HepG2 (cell line): ENCODE data around the gene PLAC9. TPM values are rescaled to one million over a fixed set of nuclear protein-coding genes. Genes with fewer than 3 reads are reported as not detected.

ENCODE experiments used
- ATAC-seq: fragments of 200-7000 bp; cut with Tn5 transposase; 3 replicates; pipeline ENCODE4 v1.9.1; 2020; ENCODE audit warnings: mild to moderate bottlenecking, moderate library complexity
- BruUV-seq: library from RNA; stranded (reverse); fragments of 400-500 nt; replicated peaks from 2 replicates; lab custom pipeline; 2021; lab: Mats Ljungman, UMichigan
- CTCF ChIA-PET: fragments of 300-600 bp; formaldehyde crosslinking; extraction: SDS; loops from one replicate; lab custom pipeline; 2021; ENCODE audit warnings: low total read pairs, inconsistent platforms, low intra/inter-chr PET ratio; lab: Yijun Ruan, JAX
- POLR2A ChIA-PET: fragments of 350-600 bp; sonication (Branson Sonifier 250); formaldehyde crosslinking; loops from one replicate; lab custom pipeline; 2020; ENCODE audit warnings: antibody characterized with exemption, inconsistent platforms; lab: Yijun Ruan, JAX
- DNase-seq: peaks from one replicate; pipeline ENCODE4 v3.0.0-alpha.2; 2015; ENCODE audit warnings: low spot score
- FAIRE-seq: peaks from 3 replicates; lab custom pipeline; 2011; peaks lifted over from hg19 to GRCh38; lab: Jason Lieb, UNC
- H2AFZ ChIP-seq: one replicate; pipeline ENCODE4 v1.6.1; 2011; ENCODE audit warnings: low read length, inconsistent platforms
- H3K27ac ChIP-seq: fragments of 300-600 bp; 3 replicates; pipeline ENCODE4 v1.8.0; 2011; ENCODE audit warnings: mixed run types, mild to moderate bottlenecking, mixed read lengths, low read length, inconsistent platforms; ENCODE audit not compliant: insufficient read depth; ENCODE audit errors: extremely low read length
- H3K27me3 ChIP-seq, 2 experiments: fragments of 200-600 bp in 1 of 2; 2 replicates in 1 of 2; 3 replicates in 1 of 2; pipeline versions ENCODE4 v1.6.0 to v1.8.0; 2011; ENCODE audit warnings: low read length in 2 of 2, mild to moderate bottlenecking in 2 of 2, moderate library complexity in 2 of 2, inconsistent platforms in 1 of 2; ENCODE audit not compliant: insufficient read depth in 2 of 2, control insufficient read depth in 1 of 2
- H3K36me3 ChIP-seq, 2 experiments: fragments of 200-600 bp in 1 of 2; replicated peaks in 1 of 2; 2 replicates in 1 of 2; 3 replicates in 1 of 2; pipeline versions ENCODE4 v1.5.1 to v1.8.0; 2011; ENCODE audit warnings: low read length in 2 of 2, inconsistent platforms in 1 of 2; ENCODE audit not compliant: insufficient read depth in 2 of 2, control insufficient read depth in 1 of 2
- H3K4me1 ChIP-seq: 2 replicates; pipeline ENCODE4 v1.5.1; 2012; ENCODE audit warnings: low read length, inconsistent platforms; ENCODE audit not compliant: insufficient read depth
- H3K4me2 ChIP-seq: 2 replicates; pipeline ENCODE4 v1.6.0; 2011; ENCODE audit warnings: low read depth, low read length, inconsistent platforms
- H3K4me3 ChIP-seq, 3 experiments: fragments of 200-600 bp in 1 of 3; sonication (generic), shearing (Covaris generic) in 1 of 3; replicated peaks in 1 of 3; 2 replicates each; pipeline ENCODE4 v1.5.1; 2011 to 2016; ENCODE audit warnings: low read length in 3 of 3, inconsistent platforms in 2 of 3, low read depth in 2 of 3, mild to moderate bottlenecking in 2 of 3, control low read depth in 1 of 3, mixed read lengths in 1 of 3; ENCODE audit not compliant: insufficient read depth in 1 of 3
- H3K79me2 ChIP-seq: one replicate; pipeline ENCODE4 v1.6.1; 2011; ENCODE audit warnings: low read length, inconsistent platforms; ENCODE audit not compliant: insufficient read depth
- H3K9ac ChIP-seq: 2 replicates; pipeline ENCODE4 v1.6.0; 2011; ENCODE audit warnings: mild to moderate bottlenecking, low read depth, low read length, inconsistent platforms; ENCODE audit not compliant: insufficient read depth
- H3K9me3 ChIP-seq: 2 replicates; pipeline ENCODE4 v1.5.1; 2012; ENCODE audit warnings: mild to moderate bottlenecking, low read length
- H4K20me1 ChIP-seq: 2 replicates; pipeline ENCODE4 v1.6.0; 2011; ENCODE audit warnings: inconsistent platforms, mild to moderate bottlenecking, low read length, moderate library complexity; ENCODE audit not compliant: insufficient read depth
- DNMT3B ChIP-seq: conservative IDR thresholded peaks from 2 replicates; pipeline ENCODE4 v1.6.1; 2016; ENCODE audit warnings: missing biosample characterization, control low read depth
- HHEX ChIP-seq: IDR thresholded peaks from 2 replicates; pipeline ENCODE4 v1.6.1; 2016; ENCODE audit warnings: control low read depth
- KAT2B ChIP-seq: fragments of 150-350 bp; IDR thresholded peaks from 2 replicates; pipeline ENCODE4 v1.6.1; 2014; ENCODE audit warnings: low read depth, low read length, borderline replicate concordance
- KDM4B ChIP-seq: sonication (generic); formaldehyde crosslinking; IDR thresholded peaks from 2 replicates; pipeline ENCODE4 v1.4.0; 2020; ENCODE audit warnings: missing genetic modification reagents
- MEIS1 ChIP-seq: sonication (generic); formaldehyde crosslinking; IDR thresholded peaks from 2 replicates; pipeline ENCODE4 v1.9.0; 2021; ENCODE audit warnings: mild to moderate bottlenecking, missing genetic modification reagents, moderate library complexity, borderline replicate concordance
- SOX13 ChIP-seq, 3 experiments: fragments of 450-650 bp in 1 of 3; sonication (generic) in 1 of 3; formaldehyde crosslinking in 1 of 3; IDR thresholded peaks in 2 of 3; conservative IDR thresholded peaks in 1 of 3; 2 replicates each; pipeline versions ENCODE4 v1.5.0 to v1.6.1; 2016 to 2020; ENCODE audit warnings: antibody characterized with exemption in 1 of 3, mild to moderate bottlenecking in 1 of 3, missing compliant biosample characterization in 1 of 3, missing genetic modification reagents in 1 of 3, moderate library complexity in 1 of 3
- SRF ChIP-seq: IDR thresholded peaks from 2 replicates; pipeline ENCODE4 v1.6.1; 2011; ENCODE audit warnings: mild to moderate bottlenecking, low read depth, low read length, moderate library complexity
- ZNF614 ChIP-seq: IDR thresholded peaks from 2 replicates; pipeline ENCODE4 v1.6.1; 2018; ENCODE audit warnings: missing biosample characterization, missing genetic modification reagents, inconsistent platforms, borderline replicate concordance
- ZNF703 ChIP-seq: sonication (generic); formaldehyde crosslinking; IDR thresholded peaks from 2 replicates; pipeline ENCODE4 v1.5.1; 2020; ENCODE audit warnings: missing genetic modification reagents, mild to moderate bottlenecking, moderate library complexity, borderline replicate concordance
- ZNF780A ChIP-seq: sonication (generic); formaldehyde crosslinking; IDR thresholded peaks from 2 replicates; pipeline ENCODE4 v1.8.0; 2022; ENCODE audit warnings: mild to moderate bottlenecking, missing genetic modification reagents, moderate library complexity
- WGBS: methylation state at CpG from one replicate; pipeline ENCODE4 v1.1.6; 2017; ENCODE audit warnings: low lambda C conversion rate; 5-methylcytosine and 5-hydroxymethylcytosine counted together
- in situ Hi-C: cut with HindIII; loops from 2 replicates; pipeline ENCODE4 v1.10.0; 2017; ENCODE audit warnings: low pct_unique_long_range_greater_than_20kb; ENCODE audit not compliant: extremely low pct_ligation_motif_present
- intact Hi-C: fragments of 100-400 bp; cut with micrococcal nuclease; formaldehyde crosslinking; loops from one replicate; pipeline ENCODE4 v1.10.0; 2022; ENCODE audit not compliant: unreplicated experiment
- polyA plus RNA-seq, 8 experiments: library from polyadenylated mRNA; depleted of rRNA in 3 of 8; stranded (reverse) in 7 of 8; unstranded in 1 of 8; fragments of >200 nt; fragmentation: Illumina TruSeq in 4 of 8; extraction: Trizol in 4 of 8; gene quantifications; 2 replicates each; pipeline versions ENCODE4 v1.2.1 to v1.2.3, GENCODE V29; 2011 to 2016; ENCODE audit warnings: low read depth in 4 of 8, missing spikeins in 1 of 8, mixed read lengths in 1 of 8; ENCODE audit not compliant: insufficient read depth in 1 of 8
- total RNA-seq, 5 experiments: library from RNA; depleted of rRNA; stranded (reverse); fragments of >200 nt; fragmentation: Illumina TruSeq; extraction: Trizol; gene quantifications; 2 replicates each; pipeline ENCODE4 v1.2.3, GENCODE V29; 2016; ENCODE audit warnings: low read depth in 1 of 5
- TF ChIP-seq, protein P1 (sequence below): sonication (generic); formaldehyde crosslinking; IDR thresholded peaks from 2 replicates; pipeline ENCODE4 v1.4.0; 2020; ENCODE audit warnings: missing genetic modification reagents

PLAC9 gene
- total and polyA plus RNA-seq, 2 of the 13 experiments (the other 11 are each of a cell fraction or from before 2014, with no cell fraction given) = not detected

DNA sequence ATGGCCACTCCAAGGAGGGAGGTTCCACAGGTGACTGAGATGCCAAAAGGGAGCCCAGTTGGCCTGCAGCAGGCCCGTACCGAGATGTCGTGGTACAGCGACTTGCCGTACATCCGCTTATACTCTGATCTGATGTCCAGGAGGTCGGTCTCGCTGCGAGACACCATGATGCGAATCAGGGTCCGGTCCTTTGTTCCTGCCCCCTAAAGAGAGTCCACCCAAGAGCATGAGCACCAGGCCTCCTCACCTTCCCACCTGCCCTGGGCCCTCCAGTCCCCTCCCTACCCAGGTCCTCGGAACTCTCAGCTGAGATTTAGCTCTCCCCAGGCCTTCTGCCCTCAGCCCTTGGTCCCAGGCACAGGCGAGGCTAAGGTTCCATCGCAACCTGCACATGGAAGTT lies 25.0 kb downstream of the PLAC9 start:
- Histone ChIP-seq H3K9ac (no peak overlapping the region), H3K27ac (no peak overlapping the region), H3K36me3 (peaks cover 17 to 44% of the 10 kb centered on the region in 2 experiments; a peak in 4 of 5 replicates), H2AFZ (no peak overlapping the region), H3K9me3 (no peaks in the 10 kb centered on the region), H3K27me3 (no peaks in the 10 kb centered on the region), H3K4me1 (no peaks in the 10 kb centered on the region), H3K79me2 (no peaks in the 10 kb centered on the region), H3K4me3 (no peak overlapping the region), H3K4me2 (no peak overlapping the region), H4K20me1 (no peaks in the 10 kb centered on the region)
- in situ Hi-C loops = no loop called here
- ChIA-PET CTCF (no interaction called here), POLR2A (no interaction called here)
- FAIRE-seq (no peak), DNase-seq (no peak), ATAC-seq (no peak)
- 98% methylated on average over 14 of the region's 14 CpGs for WGBS
- no peak for TF ChIP-seq ZNF614
- intact Hi-C loops = no loop called here
- no TSS peak for BruUV-seq

DNA sequence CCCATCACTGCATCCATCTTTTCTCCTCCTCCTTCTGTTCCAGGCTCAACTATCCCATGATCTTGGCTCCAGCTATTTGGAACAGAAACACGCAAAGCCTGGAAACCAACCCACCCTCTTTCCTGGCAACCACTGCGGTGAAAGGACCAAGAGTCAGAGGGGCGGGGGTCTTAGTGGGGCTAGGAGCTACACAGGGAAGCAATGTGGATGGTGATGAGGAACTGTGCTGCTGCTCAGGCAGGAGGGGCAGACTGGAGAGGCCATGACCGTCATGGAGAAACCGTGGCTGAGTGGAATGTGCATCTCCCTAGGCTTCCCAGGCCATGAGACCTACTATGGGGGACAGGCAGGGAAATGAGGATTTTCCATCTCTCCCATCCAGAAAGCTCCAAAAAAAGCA lies 25.6 kb downstream of the PLAC9 start:
- WGBS = 94% methylated on average over 5 of the region's 5 CpGs
- Histone ChIP-seq H3K9me3 (no peaks in the 10 kb centered on the region), H3K4me2 (no peak overlapping the region), H4K20me1 (no peaks in the 10 kb centered on the region), H3K4me1 (no peaks in the 10 kb centered on the region), H3K36me3 (peaks cover 18 to 49% of the 10 kb centered on the region in 2 experiments; a peak in 4 of 5 replicates)
- ChIA-PET POLR2A (no interaction called here), CTCF (no interaction called here)
- FAIRE-seq (no peak), ATAC-seq (no peak)
- no TSS peak for BruUV-seq
- TF ChIP-seq, protein P1, sequence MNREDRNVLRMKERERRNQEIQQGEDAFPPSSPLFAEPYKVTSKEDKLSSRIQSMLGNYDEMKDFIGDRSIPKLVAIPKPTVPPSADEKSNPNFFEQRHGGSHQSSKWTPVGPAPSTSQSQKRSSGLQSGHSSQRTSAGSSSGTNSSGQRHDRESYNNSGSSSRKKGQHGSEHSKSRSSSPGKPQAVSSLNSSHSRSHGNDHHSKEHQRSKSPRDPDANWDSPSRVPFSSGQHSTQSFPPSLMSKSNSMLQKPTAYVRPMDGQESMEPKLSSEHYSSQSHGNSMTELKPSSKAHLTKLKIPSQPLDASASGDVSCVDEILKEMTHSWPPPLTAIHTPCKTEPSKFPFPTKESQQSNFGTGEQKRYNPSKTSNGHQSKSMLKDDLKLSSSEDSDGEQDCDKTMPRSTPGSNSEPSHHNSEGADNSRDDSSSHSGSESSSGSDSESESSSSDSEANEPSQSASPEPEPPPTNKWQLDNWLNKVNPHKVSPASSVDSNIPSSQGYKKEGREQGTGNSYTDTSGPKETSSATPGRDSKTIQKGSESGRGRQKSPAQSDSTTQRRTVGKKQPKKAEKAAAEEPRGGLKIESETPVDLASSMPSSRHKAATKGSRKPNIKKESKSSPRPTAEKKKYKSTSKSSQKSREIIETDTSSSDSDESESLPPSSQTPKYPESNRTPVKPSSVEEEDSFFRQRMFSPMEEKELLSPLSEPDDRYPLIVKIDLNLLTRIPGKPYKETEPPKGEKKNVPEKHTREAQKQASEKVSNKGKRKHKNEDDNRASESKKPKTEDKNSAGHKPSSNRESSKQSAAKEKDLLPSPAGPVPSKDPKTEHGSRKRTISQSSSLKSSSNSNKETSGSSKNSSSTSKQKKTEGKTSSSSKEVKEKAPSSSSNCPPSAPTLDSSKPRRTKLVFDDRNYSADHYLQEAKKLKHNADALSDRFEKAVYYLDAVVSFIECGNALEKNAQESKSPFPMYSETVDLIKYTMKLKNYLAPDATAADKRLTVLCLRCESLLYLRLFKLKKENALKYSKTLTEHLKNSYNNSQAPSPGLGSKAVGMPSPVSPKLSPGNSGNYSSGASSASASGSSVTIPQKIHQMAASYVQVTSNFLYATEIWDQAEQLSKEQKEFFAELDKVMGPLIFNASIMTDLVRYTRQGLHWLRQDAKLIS = no peak
- TF ChIP-seq HHEX (CRISPR knock-in tag) = no peak
- TF ChIP-seq SRF = no peak
- TF ChIP-seq ZNF703 (CRISPR knock-in tag) = no peak
- TF ChIP-seq KDM4B (CRISPR knock-in tag) = no peak
- TF ChIP-seq MEIS1 (CRISPR knock-in tag) = no peak
- no peak for TF ChIP-seq SOX13 (IDR thresholded peaks at IDR 0.05)
- no peak for TF ChIP-seq SOX13 (CRISPR knock-in tag; conservative IDR thresholded peaks at IDR 0.05 in 1 of 2, IDR thresholded peaks at IDR 0.05 in 1 of 2)
- TF ChIP-seq ZNF780A (CRISPR knock-in tag) = no peak
- no peak for TF ChIP-seq DNMT3B (CRISPR knock-in tag)
- TF ChIP-seq KAT2B = no peak
- TF ChIP-seq, all 625 proteins: peak for 0
- no peaks in the 10 kb centered on the region for H3K79me2 ChIP-seq
- no peak overlapping the region for H2AFZ ChIP-seq
- H3K4me3 ChIP-seq = no peak overlapping the region
- H3K27ac ChIP-seq = no peak overlapping the region
- no peak overlapping the region for H3K9ac ChIP-seq
- no peak for DNase-seq
- intact Hi-C loops = no loop called here
- in situ Hi-C loops = no loop called here
- H3K27me3 ChIP-seq = no peaks in the 10 kb centered on the region
